GM23338 (cell line): ENCODE measurements around the gene VPS16. TPM values are rescaled to one million over a fixed set of nuclear protein-coding genes. Genes with fewer than 3 reads are reported as not detected.
"Not testable (repeated sequence)": the region's sequence is repeated elsewhere in the genome, so short reads cannot be mapped to it uniquely, and the experiment has no call there.

Experiments used
- ATAC-seq: fragments of 200-7000 bp; cut with Tn5 transposase; 3 replicates; pipeline ENCODE4 v1.9.1; 2020
- DNase-seq: peaks from one replicate; pipeline ENCODE4 v3.0.0-alpha.2; 2015; ENCODE audit warnings: low spot score
- H2AFZ ChIP-seq: fragments of 200-600 bp; sonication (generic); 2 replicates; pipeline ENCODE4 v1.8.0; 2016; ENCODE audit warnings: antibody characterized with exemption, mild to moderate bottlenecking, moderate library complexity
- H3F3A ChIP-seq: fragments of 200-600 bp; sonication (generic); replicated peaks from 2 replicates; pipeline ENCODE4 v1.8.0; 2017; ENCODE audit warnings: antibody characterized with exemption, mixed run types, low read depth
- H3K27ac ChIP-seq: fragments of 200-600 bp; sonication (generic); 2 replicates; pipeline ENCODE4 v1.6.1; 2016; ENCODE audit warnings: low read depth
- H3K27me3 ChIP-seq: fragments of 200-600 bp; sonication (generic); 2 replicates; pipeline ENCODE4 v1.8.0; 2016; ENCODE audit warnings: mild to moderate bottlenecking, mixed run types, moderate library complexity; ENCODE audit not compliant: insufficient read depth
- H3K36me3 ChIP-seq: fragments of 200-600 bp; sonication (generic); 2 replicates; pipeline ENCODE4 v1.8.0; 2016; ENCODE audit warnings: mild to moderate bottlenecking; ENCODE audit not compliant: insufficient read depth
- H3K4me1 ChIP-seq: fragments of 200-600 bp; sonication (generic); 2 replicates; pipeline ENCODE4 v1.8.0; 2016; ENCODE audit warnings: mild to moderate bottlenecking, moderate library complexity; ENCODE audit not compliant: insufficient read depth
- H3K4me2 ChIP-seq: fragments of 200-600 bp; sonication (generic); 2 replicates; pipeline ENCODE4 v1.7.1; 2017; ENCODE audit warnings: mixed run types
- H3K4me3 ChIP-seq: fragments of 200-600 bp; sonication (generic); 2 replicates; pipeline ENCODE4 v1.6.1; 2016; ENCODE audit warnings: mixed run types
- H3K79me2 ChIP-seq: fragments of 200-600 bp; sonication (generic); replicated peaks from 2 replicates; pipeline ENCODE4 v1.8.0; 2017; ENCODE audit warnings: mild to moderate bottlenecking; ENCODE audit not compliant: insufficient read depth
- H3K9me2 ChIP-seq: fragments of 200-600 bp; sonication (generic); 2 replicates; pipeline ENCODE4 v1.8.0; 2017; ENCODE audit not compliant: insufficient read depth
- H4K20me1 ChIP-seq: fragments of 200-600 bp; sonication (generic); replicated peaks from 2 replicates; pipeline ENCODE4 v1.8.0; 2017; ENCODE audit warnings: mild to moderate bottlenecking; ENCODE audit not compliant: insufficient read depth
- H3K27ac Mint-ChIP-seq: 2 replicates; pipeline ENCODE4 v1.8.0; 2020; ENCODE audit warnings: inconsistent platforms, mild to moderate bottlenecking, moderate library complexity, mixed read lengths
- H3K27me3 Mint-ChIP-seq: 3 replicates; pipeline ENCODE4 v1.8.0; 2022; ENCODE audit warnings: low read depth, mild to moderate bottlenecking, moderate library complexity, mixed read lengths, inconsistent platforms; ENCODE audit not compliant: insufficient read depth, poor library complexity
- H3K36me3 Mint-ChIP-seq: 3 replicates; pipeline ENCODE4 v1.8.0; 2021; ENCODE audit warnings: low read depth, mild to moderate bottlenecking, inconsistent platforms, moderate library complexity, mixed read lengths
- H3K4me1 Mint-ChIP-seq: 3 replicates; pipeline ENCODE4 v1.8.0; 2020; ENCODE audit warnings: mild to moderate bottlenecking, inconsistent platforms, mixed read lengths
- H3K4me3 Mint-ChIP-seq: 3 replicates; pipeline ENCODE4 v1.8.0; 2021; ENCODE audit warnings: moderate library complexity, mild to moderate bottlenecking, inconsistent platforms, mixed read lengths
- H3K9me3 Mint-ChIP-seq: 3 replicates; pipeline ENCODE4 v1.8.0; 2020; ENCODE audit warnings: moderate library complexity, mild to moderate bottlenecking, inconsistent platforms, mixed read lengths
- EZH2 ChIP-seq: fragments of 200-600 bp; sonication (generic); IDR thresholded peaks from one replicate; pipeline ENCODE4 v1.8.0; 2017; ENCODE audit warnings: antibody characterized with exemption, mild to moderate bottlenecking, low read depth; ENCODE audit not compliant: unreplicated experiment
- EZH2phosphoT487 ChIP-seq: fragments of 200-600 bp; sonication (generic); IDR thresholded peaks from one replicate; pipeline ENCODE4 v1.8.1; 2018; ENCODE audit warnings: antibody characterized with exemption; ENCODE audit not compliant: unreplicated experiment
- STAT1 ChIP-seq: IDR thresholded peaks from one replicate; pipeline ENCODE4 v1.6.1; 2016; ENCODE audit warnings: antibody characterized with exemption; ENCODE audit not compliant: unreplicated experiment
- ZNF331 ChIP-seq: fragments of 250-450 bp; sonication (Bioruptor Pico); IDR thresholded peaks from 2 replicates; pipeline ENCODE4 v1.5.0; 2020; ENCODE audit warnings: low read depth, mild to moderate bottlenecking, moderate library complexity
- ZNF462 ChIP-seq: fragments of 250-450 bp; sonication (Bioruptor Pico); IDR thresholded peaks from 2 replicates; pipeline ENCODE4 v1.5.0; 2020; ENCODE audit warnings: mild to moderate bottlenecking, moderate library complexity
- polyA plus RNA-seq: library from polyadenylated mRNA; unstranded; fragments of >200 nt; fragmentation: Nextera tagmentation; extraction: Ambion mirVana; gene quantifications from 2 replicates; pipeline ENCODE4 v1.2.1, GENCODE V29; 2016
- total RNA-seq: library from RNA; depleted of rRNA; stranded (reverse); fragments of >200 nt; shearing (Covaris generic); gene quantifications from 2 replicates; pipeline ENCODE4 v1.2.3, GENCODE V29; 2014

The VPS16 gene
- total and polyA plus RNA-seq, 2 experiments from 2014 or later, result 11.2 to 17.7 TPM

- TF ChIP-seq ZNF462 (CRISPR knock-in tag), result no peak
- TF ChIP-seq ZNF331, result no peak
- no peak for TF ChIP-seq EZH2
- TF ChIP-seq STAT1, result no peak
Measured at GRCh38 chr20:2894221-2894620, 53.7 kb downstream of the VPS16 start (continued).

GRCh38 chr20:2895154-2895553, 54.6 kb downstream of the VPS16 start:
- DNase-seq, H3K4me3 Mint-ChIP-seq, H3K27me3 Mint-ChIP-seq, H3K4me2 ChIP-seq, ATAC-seq, H3K27me3 ChIP-seq, H3K36me3 ChIP-seq, H3F3A ChIP-seq, H3K27ac ChIP-seq, H2AFZ ChIP-seq, H3K27ac Mint-ChIP-seq, H3K9me2 ChIP-seq, H3K4me3 ChIP-seq, H3K4me1 Mint-ChIP-seq, H3K4me1 ChIP-seq, H3K9me3 Mint-ChIP-seq: not testable (repeated sequence)
- peaks cover 98% of the 10 kb centered on the region for H3K79me2 ChIP-seq
- peaks cover 12% of the 10 kb centered on the region for H3K36me3 Mint-ChIP-seq
- peaks cover 36% of the 10 kb centered on the region for H4K20me1 ChIP-seq

- Histone ChIP-seq H3K4me2 (no peak overlapping the region), H3K4me3 (no peak overlapping the region), H3K27ac (no peak overlapping the region), H3K27me3 (no peaks in the 10 kb centered on the region), H3K36me3 (no peaks in the 10 kb centered on the region), H4K20me1 (peaks cover 16% of the 10 kb centered on the region; the same call in 1 of the 2 replicates), H3K79me2 (peaks cover 95% of the 10 kb centered on the region), H2AFZ (no peak overlapping the region), H3K4me1 (no peaks in the 10 kb centered on the region), H3F3A (no peaks in the 10 kb centered on the region), H3K9me2 (no peaks in the 10 kb centered on the region)
- ATAC-seq (no peak), DNase-seq (no peak)
- no peaks in the 10 kb centered on the region for H3K4me1 Mint-ChIP-seq
- H3K4me3 Mint-ChIP-seq, result no peak overlapping the region
- H3K36me3 Mint-ChIP-seq, result peaks cover 27% of the 10 kb centered on the region
- H3K27me3 Mint-ChIP-seq, result no peaks in the 10 kb centered on the region
- H3K9me3 Mint-ChIP-seq, result 0 out of 3 replicates have a peak, but pooled peaks cover 3% of the 10 kb centered on the region
- no peak overlapping the region for H3K27ac Mint-ChIP-seq
- TF ChIP-seq ZNF462 (CRISPR knock-in tag) (no peak), ZNF331 (no peak), EZH2phosphoT487 (no peak), STAT1 (no peak)
Measured at GRCh38 chr20:2899243-2899642, 58.7 kb downstream of the VPS16 start.
